SH-SY5Y (cell line): Measurements from ENCODE around the gene FOXD3.

ENCODE experiments used
- GATA2 ChIP-seq: IDR thresholded peaks from 2 replicates; pipeline ENCODE4 v1.6.1; 2011; ENCODE audit warnings: mild to moderate bottlenecking, low read depth, low read length
- GATA3 ChIP-seq: IDR thresholded peaks from 2 replicates; pipeline ENCODE4 v1.6.1; 2011; ENCODE audit warnings: low read depth, mild to moderate bottlenecking, low read length, moderate library complexity

GRCh38 chr1:63363014-63363413 is 40.6 kb downstream of the FOXD3 start:
- TF ChIP-seq GATA2 (no peak), GATA3 (no peak)
